Measurements from ENCODE around the gene H6PD. TPM values are rescaled to one million over a fixed set of nuclear protein-coding genes. Genes with fewer than 3 reads are reported as not detected.

H6PD gene
- total RNA-seq, 1 experiment from 2014 or later: 7.3 TPM

- no peak for DNase-seq (ENCODE audit: low read depth)
Observed at GRCh38 chr1:9275161-9275560, 40.6 kb downstream of the H6PD start.

- DNase-seq (ENCODE audit: low read depth): peak; percentile 82
Observed at GRCh38 chr1:9275567-9276034, 41.0 kb downstream of the H6PD start.

DNA sequence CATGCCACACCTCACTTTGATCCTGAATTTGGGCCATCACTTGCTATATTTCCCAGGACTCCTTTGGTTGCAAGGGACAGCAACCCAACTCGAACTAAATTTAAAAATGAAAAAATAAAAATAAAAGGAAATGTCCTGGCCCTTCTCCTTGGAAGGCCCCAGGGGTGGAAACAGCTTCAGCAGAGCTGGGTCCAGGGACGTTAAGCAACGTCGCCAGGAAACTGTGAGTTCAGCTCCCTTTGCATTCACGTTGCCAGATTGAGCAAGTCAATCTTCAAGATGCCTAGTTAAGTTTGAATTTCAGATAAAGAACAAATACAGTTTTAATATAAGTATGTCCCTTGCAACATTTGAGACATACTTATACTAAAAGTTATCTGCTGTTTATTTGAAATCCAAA is 43.5 kb downstream of the H6PD start:
- no peak for DNase-seq (ENCODE audit: low read depth)

DNA sequence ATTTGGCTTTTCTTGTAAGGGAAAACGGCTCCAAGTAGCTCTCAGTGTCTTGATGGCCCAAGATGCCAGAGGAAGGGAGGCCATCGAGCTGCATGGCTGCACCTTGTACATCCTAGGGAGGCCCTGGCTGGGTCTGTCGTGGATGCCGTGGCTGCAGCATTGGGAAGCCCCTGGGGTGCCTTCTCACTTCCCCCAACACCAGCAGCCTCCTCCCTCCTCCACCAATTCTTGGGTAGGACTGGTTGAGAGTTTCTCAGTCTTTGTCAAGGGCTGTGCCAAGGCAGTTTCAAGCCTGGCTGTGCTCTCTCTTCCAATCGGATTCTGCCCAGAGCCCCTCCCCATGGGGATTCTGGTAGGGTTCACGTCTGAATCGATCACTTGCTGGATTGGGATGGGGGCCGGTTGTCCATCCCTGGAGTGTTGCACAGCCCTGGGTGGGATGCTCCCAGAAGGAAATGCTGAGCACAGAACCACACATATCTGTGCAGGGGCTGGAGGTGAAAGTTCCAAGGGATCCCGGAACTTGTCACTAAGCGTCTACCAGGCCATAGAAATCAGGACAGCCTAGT is 44.1 kb downstream of the H6PD start:
- DNase-seq (ENCODE audit: low read depth): no peak

GRCh38 chr1:9279172-9279840 is 44.7 kb downstream of the H6PD start:
- DNase-seq (ENCODE audit: low read depth): no peak

- DNase-seq (ENCODE audit: low read depth): peak; percentile 93
Observed at GRCh38 chr1:9280015-9280860, 45.7 kb downstream of the H6PD start.

GRCh38 chr1:9281071-9281827 is 46.7 kb downstream of the H6PD start:
- peak; percentile 59 for DNase-seq (ENCODE audit: low read depth)

DNA sequence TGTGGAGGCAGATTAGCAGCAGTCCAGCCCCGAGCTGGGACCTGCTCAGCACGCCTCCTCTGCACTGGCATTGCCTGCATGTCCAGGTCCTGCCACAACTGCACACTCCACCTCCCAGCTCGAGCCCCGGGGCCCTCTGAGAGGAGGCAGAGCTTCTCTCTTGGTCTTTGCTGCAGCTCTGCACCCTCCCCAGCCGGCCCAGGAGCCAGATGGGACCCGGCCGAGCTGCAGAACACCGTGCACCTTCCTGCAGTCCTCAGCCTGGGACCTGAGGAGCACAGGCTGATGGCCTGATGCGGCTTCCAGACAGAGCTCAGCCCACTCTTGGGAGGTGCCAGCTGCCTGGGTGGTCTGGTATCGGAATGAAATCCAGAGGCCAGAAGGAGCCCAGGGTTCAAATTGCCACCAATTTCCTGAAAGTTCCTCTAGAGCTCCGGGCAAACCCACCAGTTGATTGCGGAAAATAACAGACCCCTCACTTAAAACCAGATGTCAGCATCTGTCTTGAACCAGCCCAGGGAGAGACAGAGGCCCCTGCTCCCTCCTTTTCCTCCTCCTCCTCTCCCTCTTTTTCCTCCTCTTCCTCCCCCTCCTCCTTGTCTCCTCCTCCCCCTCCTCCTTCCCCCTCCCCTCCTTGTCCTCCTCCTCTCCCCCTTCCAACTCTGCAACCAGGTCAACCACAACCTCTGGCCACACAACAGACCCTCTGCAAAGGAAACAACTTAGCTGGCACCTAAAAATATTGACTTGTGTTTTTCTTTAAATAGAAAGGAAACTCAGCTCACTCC is 47.5 kb downstream of the H6PD start:
- no peak for DNase-seq (ENCODE audit: low read depth)

GRCh38 chr1:9282696-9282955 is 48.1 kb downstream of the H6PD start:
- DNase-seq (ENCODE audit: low read depth): no peak

- no peak for DNase-seq (ENCODE audit: low read depth)
Observed at GRCh38 chr1:9284061-9284460, 49.5 kb downstream of the H6PD start.

DNA sequence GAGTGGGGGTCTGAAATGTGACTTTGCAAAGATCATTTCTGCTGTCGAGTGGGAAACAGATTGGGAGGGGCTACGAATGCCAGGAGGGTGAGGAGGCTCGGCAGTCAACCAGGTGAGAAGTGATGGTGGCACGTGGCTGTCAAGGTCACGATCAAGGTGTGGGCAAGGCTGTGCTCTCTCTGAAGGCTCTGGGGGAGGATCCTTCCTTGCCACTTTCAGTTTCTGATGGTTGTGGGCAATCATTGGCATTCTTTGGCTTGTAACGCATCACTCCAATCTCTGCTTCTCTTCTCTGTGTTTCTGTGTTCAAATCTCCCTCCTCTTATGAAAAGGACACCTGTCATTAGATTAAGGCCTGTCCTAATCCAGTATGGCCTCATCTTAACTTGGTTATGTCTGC is 52.0 kb downstream of the H6PD start:
- DNase-seq (ENCODE audit: low read depth): no peak

DNA sequence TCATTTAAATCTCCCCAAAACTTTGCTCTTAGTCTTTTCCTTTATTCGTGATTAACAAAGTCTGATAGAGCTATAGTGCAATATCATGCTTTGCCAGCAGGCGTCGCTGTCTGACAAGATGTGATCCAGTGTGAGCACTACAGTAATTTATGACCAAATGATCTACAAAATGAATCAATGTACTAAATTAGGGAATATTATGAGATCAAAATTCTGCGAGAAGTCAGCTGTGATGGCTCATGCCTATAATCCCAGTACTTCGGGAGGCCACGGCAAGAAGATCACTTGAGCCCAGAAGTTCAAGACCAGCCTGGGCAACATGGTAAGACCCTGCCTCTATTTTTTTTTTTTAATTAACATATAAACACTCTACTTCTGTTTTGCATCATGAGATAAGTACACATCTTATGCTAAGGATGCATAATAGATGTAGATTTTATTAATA is 54.5 kb downstream of the H6PD start:
- DNase-seq (ENCODE audit: low read depth): peak; percentile 63

DNA sequence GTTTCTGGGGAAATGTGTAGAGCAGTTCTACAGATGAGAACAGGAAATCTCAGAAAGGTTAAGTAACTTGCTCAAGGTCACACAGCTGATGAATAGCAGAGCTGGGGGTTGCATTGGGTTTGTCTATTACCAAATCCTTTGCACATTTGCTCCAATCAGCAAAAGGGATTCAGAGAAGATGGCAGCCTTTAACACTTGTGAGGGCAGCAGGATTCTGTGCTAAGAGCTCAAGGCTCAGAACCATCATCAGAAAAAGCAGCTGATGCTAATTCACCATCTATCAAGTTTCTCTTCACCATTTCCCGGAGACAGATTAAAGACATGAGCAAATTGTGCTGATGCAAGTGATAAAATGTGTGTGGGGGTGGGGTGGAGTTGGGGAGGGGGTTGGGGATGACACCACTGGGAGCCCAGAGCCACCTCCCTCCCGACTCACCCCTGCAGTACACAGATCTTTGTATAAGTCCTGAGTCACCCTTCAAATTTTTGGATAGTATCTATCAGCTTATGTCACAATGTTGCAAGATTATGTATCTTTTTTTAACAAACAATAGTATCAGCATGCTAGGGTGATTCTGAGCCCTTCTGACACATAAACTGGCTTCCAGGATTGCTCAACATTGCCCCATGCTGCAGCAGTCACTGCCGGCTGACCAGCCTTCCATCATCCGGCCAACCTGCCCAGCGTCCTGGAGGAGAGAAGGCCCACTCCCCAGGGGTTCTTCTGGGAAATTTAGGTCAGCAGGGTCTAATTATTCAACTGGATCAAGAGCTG is 55.3 kb downstream of the H6PD start:
- peak; percentile 61 for DNase-seq (ENCODE audit: low read depth)

GRCh38 chr1:9291914-9292360 is 57.4 kb downstream of the H6PD start:
- DNase-seq (ENCODE audit: low read depth): no peak

DNA sequence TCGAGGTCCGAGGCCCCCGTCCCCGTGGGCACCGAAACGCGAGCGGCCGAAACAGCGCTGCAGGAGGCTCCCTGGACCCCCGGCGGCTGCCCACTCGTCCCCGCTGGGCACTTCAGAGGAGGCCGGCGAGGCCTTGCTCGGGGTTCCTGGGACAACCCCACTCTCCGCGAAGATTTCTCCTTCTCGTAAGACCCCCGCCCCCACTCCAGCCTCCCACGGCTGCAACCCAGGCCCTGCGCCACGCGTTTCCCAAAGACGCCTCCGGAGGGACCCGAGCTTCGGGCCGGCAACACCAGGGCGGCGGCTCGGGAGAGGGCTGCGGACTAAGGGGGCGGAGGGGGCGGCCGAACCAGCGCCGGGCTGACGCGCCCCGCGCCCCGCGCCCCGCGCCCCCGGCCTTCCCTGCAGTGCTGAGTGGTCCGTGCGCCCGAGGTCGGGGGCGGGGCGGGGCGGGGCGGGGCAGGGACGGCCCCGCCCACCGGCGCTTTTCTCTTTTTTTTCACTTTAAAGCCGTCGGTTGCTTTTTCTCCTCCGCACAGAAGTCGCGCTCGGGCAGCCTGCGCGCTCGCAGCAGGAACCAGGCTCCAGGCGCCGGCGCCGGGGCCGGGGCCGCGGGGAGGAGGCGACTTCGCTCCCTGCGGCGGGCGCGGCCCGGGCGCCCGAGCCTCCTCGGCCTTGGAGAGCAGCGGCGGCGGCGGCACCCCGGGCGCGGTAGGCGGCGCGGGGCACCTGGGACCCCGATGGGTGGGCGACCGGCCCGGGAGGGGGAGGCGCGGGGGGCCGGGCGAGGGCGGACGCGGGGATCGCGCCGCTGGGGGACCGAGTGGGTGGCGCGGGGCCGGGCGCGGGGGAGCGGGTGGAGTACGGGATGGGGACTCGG is 58.0 kb downstream of the H6PD start, which contains the start of gene SPSB1:
TSS of gene SPSB1 (plus strand) at position 534 of the 880 bp plus-strand sequence. CDS start 62,998 bp downstream, outside the sequence.
- DNase-seq (ENCODE audit: low read depth): peak; percentile 47

- no peak for DNase-seq (ENCODE audit: low read depth)
Observed at GRCh38 chr1:9293241-9293532, 58.6 kb downstream of the H6PD start.

- DNase-seq (ENCODE audit: low read depth): no peak
Observed at GRCh38 chr1:9293533-9294404, 59.2 kb downstream of the H6PD start.

DNA sequence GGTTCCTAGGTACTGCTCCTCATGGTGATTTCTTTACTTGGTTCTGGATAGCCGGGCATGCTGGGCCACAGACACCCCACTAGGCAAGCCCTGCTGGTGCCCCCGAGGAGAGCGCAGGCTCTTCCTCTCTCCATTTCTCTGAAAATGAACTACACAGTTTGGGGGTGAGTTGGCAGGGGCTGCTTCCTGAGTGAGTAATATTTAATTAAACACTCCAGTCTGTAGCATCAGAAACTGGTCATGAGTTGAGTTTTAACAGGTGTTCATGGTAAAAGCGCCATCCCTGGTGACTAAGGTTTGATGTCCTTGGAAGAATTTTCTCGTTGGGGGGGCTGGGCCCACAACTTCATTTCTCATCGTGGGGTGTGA is 59.8 kb downstream of the H6PD start:
- DNase-seq (ENCODE audit: low read depth): peak; percentile 93

Data from HT1080 (cell line).